ENCODE data around the gene MOSMO.

GRCh38 chr16:22071331-22071910, 63.5 kb downstream of the MOSMO start:
- TF ChIP-seq EZH2 (IDR thresholded peaks at IDR 0.05; ENCODE audit: borderline replicate concordance, low read depth, low read length, severe bottlenecking) (no peak), CTCF (IDR thresholded peaks at IDR 0.05; ENCODE audit: extremely low read depth in 1 of 2, insufficient read depth in 1 of 2, low read depth in 1 of 2, low read length in 2 of 2) (no peak), FOS (IDR thresholded peaks at IDR 0.05; ENCODE audit: borderline replicate concordance, insufficient read depth, low read length) (no peak), POLR2A (IDR thresholded peaks at IDR 0.05; ENCODE audit: low read depth, low read length) (no peak), GATA2 (IDR thresholded peaks at IDR 0.05; ENCODE audit: insufficient read depth, insufficient read length, low read depth, low read length) (no peak), MAX (IDR thresholded peaks at IDR 0.05; ENCODE audit: insufficient read depth, insufficient read length) (no peak), POLR2AphosphoS5 (IDR thresholded peaks at IDR 0.05; ENCODE audit: insufficient read depth, low read depth, low read length) (no peak)

Measured in endothelial cell of umbilical vein (primary cell).